Spleen (tissue), 7 donors: ENCODE measurements around the gene SPIN1.

Experiments
- POLR2AphosphoS5 ChIP-seq, 3 donors: sonication (generic); formaldehyde crosslinking; IDR thresholded peaks; one replicate each; pipeline ENCODE4 v1.5.1; 2017; ENCODE audit warnings: antibody characterized with exemption in 3 of 3
- TF ChIP-seq, protein P1 (sequence below), 11 experiments: fragments of 200-600 bp in 7 of 11; fragments of 450-650 bp in 4 of 11; sonication (generic) in 4 of 11; IDR thresholded peaks in 8 of 11; conservative IDR thresholded peaks in 3 of 11; 1 replicate in 7 of 11; 2 replicates in 4 of 11; pipeline versions ENCODE4 v1.4.0 to v1.8.0; 2016 to 2021; ENCODE audit warnings: antibody characterized with exemption in 11 of 11, inconsistent platforms in 4 of 11, mild to moderate bottlenecking in 1 of 11
- donor health status: DM: no; HTN: no; CAD: no; lungs with moderate emphysema.
- donor health status: DM: no; HTN: no; CAD: no.
- donor health status: DM: no; HTN: no; CAD: no.

DNA sequence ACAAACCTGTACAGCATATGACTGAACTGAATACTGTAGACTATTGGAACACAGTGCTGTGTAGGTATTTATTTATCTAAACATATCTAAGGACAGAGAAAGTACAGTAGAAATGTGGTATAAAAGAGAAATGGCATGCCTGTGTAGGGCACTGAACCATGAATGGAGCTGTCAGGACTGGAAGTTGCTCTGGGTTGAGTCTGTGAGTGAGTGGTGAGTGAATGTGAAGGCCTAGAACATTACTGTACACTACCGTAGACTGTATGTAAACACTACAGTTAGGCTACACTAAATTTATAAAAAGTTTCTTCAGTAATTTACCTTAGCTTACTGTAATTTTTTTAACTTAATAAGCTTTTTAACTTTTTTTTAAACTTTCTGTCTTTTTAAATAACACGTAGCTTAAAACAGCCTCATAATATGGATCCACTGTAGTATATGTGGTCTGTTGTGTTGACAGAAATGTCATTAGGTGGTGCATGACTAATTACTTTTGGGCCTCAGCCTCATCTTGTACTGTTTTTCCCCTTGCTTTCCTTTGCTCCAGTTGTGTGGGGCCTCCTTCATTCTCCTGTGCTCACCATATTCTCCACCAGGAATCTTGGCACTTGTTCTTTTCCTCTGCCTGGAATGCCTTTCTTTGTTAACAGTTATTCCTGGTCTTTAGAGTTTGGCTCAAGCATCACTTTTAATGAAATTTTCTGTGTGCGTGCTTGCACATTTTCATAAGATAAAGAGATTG lies 8.8 kb downstream of the SPIN1 start:
- TF ChIP-seq, protein P1, sequence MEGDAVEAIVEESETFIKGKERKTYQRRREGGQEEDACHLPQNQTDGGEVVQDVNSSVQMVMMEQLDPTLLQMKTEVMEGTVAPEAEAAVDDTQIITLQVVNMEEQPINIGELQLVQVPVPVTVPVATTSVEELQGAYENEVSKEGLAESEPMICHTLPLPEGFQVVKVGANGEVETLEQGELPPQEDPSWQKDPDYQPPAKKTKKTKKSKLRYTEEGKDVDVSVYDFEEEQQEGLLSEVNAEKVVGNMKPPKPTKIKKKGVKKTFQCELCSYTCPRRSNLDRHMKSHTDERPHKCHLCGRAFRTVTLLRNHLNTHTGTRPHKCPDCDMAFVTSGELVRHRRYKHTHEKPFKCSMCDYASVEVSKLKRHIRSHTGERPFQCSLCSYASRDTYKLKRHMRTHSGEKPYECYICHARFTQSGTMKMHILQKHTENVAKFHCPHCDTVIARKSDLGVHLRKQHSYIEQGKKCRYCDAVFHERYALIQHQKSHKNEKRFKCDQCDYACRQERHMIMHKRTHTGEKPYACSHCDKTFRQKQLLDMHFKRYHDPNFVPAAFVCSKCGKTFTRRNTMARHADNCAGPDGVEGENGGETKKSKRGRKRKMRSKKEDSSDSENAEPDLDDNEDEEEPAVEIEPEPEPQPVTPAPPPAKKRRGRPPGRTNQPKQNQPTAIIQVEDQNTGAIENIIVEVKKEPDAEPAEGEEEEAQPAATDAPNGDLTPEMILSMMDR (IDR thresholded peaks at IDR 0.05 in 8 of 11, conservative IDR thresholded peaks at IDR 0.05 in 3 of 11) = no peak
- no peak for TF ChIP-seq POLR2AphosphoS5 (IDR thresholded peaks at IDR 0.05)
